Effector memory CD4-positive, alpha-beta T cell (primary cell): ENCODE data around the gene MFSD12.
A peak's percentile ranks its signal among the peaks of the same experiment; 100 is the strongest.

Experiments used
- DNase-seq, 3 donors: peaks; one replicate each; pipeline ENCODE4 v3.0.0-alpha.2; 2020
- H3K27ac ChIP-seq: 2 replicates; pipeline ENCODE4 v1.7.0; 2013; ENCODE audit warnings: mild to moderate bottlenecking, low read length, moderate library complexity; ENCODE audit not compliant: insufficient read depth, poor library complexity, severe bottlenecking
- H3K27me3 ChIP-seq: replicated peaks from 2 replicates; pipeline ENCODE4 v1.7.0; 2013; ENCODE audit warnings: mild to moderate bottlenecking, low read length; ENCODE audit not compliant: insufficient read depth, control insufficient read depth, poor library complexity, severe bottlenecking
- H3K36me3 ChIP-seq: 2 replicates; pipeline ENCODE4 v1.7.0; 2013; ENCODE audit warnings: mild to moderate bottlenecking, low read length, moderate library complexity; ENCODE audit not compliant: control insufficient read depth, insufficient read depth
- H3K4me1 ChIP-seq: 2 replicates; pipeline ENCODE4 v1.7.0; 2013; ENCODE audit warnings: low read length, mild to moderate bottlenecking; ENCODE audit not compliant: control insufficient read depth, insufficient read depth, poor library complexity, severe bottlenecking
- H3K4me3 ChIP-seq: 2 replicates; pipeline ENCODE4 v1.7.0; 2013; ENCODE audit warnings: low read length, low read depth, mild to moderate bottlenecking; ENCODE audit not compliant: insufficient read depth, poor library complexity, severe bottlenecking
- H3K9me3 ChIP-seq: 2 replicates; pipeline ENCODE4 v1.7.0; 2013; ENCODE audit warnings: mild to moderate bottlenecking, low read length, moderate library complexity; ENCODE audit not compliant: control insufficient read depth
- total RNA-seq, 3 donors: gene quantifications; one replicate each; lab custom pipeline; 2026; lab: John Stamatoyannopoulos, UW

Gene MFSD12
- 39.5 to 54.6 (median 53.1) reads per million in 3 donors for total RNA-seq

GRCh38 chr19:3557461-3558248, at the start of gene MFSD12:
MFSD12 (minus strand) TSS chr19:3557586; CDS start chr19:3557403, 183 bp downstream.
- Histone ChIP-seq H3K4me1 (peaks cover 40% of the 10 kb centered on the region), H3K9me3 (no peaks in the 10 kb centered on the region)

GRCh38 chr19:3606690-3607289, 49.4 kb upstream of the MFSD12 start, which contains the start of gene TBXA2R:
TBXA2R (minus strand) TSS chr19:3606875; CDS start chr19:3600634, 6,241 bp downstream.
- peaks cover 13% of the 10 kb centered on the region for H3K36me3 ChIP-seq
- H3K4me3 ChIP-seq, result peak within 1 kb of the TSS; percentile 41
- no peaks in the 10 kb centered on the region for H3K9me3 ChIP-seq
- H3K4me1 ChIP-seq, result peaks cover 26% of the 10 kb centered on the region
- no peaks in the 10 kb centered on the region for H3K27me3 ChIP-seq
- H3K27ac ChIP-seq, result no peak within 1 kb of the TSS
- DNase-seq, result peak in 1 of 3 donors; percentile 20

More at GRCh38 chr19:3557461-3558248, at the start of gene MFSD12:
- Histone ChIP-seq H3K27me3 (no peaks in the 10 kb centered on the region), H3K27ac (peak within 1 kb of the TSS; percentile 64), H3K36me3 (no peaks in the 10 kb centered on the region), H3K4me3 (peak within 1 kb of the TSS; percentile 86)
- peak; percentile 88 to 89 (median 89) for DNase-seq

DNA sequence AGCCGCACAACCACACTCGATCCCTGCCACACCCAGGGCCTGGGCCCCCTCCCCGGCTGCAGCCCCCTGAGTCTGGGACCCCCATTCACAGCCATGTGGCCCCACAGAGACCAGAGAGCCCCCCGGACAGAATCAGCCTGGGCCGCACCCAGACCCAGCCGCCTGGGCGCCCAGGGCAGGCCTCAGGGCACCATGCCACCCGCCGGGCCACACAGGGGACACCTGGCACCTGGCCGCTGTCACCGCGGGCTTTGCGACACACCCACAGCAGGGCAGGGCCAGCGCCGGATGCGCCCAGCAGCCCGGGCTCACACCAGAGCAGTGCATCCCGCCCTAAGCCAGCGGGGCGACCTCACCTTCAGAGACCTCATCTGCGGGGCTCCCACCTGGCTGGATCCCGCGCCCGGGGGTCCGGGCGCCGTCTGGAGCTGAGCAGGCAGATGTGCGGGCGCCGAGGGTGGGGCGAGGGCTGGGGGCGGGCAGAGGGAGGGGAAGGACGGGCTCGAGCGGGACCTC, 48.8 kb upstream of the MFSD12 start:
- peak overlapping the region; percentile 41 for H3K4me3 ChIP-seq
- H3K9me3 ChIP-seq, result no peaks in the 10 kb centered on the region
- peaks cover 9% of the 10 kb centered on the region for H3K36me3 ChIP-seq
- H3K27me3 ChIP-seq, result no peaks in the 10 kb centered on the region
- H3K27ac ChIP-seq, result no peak overlapping the region
- DNase-seq, result peak in 1 of 3 donors; percentile 8
- peaks cover 26% of the 10 kb centered on the region for H3K4me1 ChIP-seq

- H3K4me1 ChIP-seq, result peaks cover 26% of the 10 kb centered on the region
- H3K27ac ChIP-seq, result no peak overlapping the region
- no peaks in the 10 kb centered on the region for H3K9me3 ChIP-seq
- peak overlapping the region; percentile 41 for H3K4me3 ChIP-seq
- no peak for DNase-seq
- H3K27me3 ChIP-seq, result no peaks in the 10 kb centered on the region
- peaks cover 5% of the 10 kb centered on the region for H3K36me3 ChIP-seq
Observed at GRCh38 chr19:3605770-3606169, 48.4 kb upstream of the MFSD12 start.

DNA sequence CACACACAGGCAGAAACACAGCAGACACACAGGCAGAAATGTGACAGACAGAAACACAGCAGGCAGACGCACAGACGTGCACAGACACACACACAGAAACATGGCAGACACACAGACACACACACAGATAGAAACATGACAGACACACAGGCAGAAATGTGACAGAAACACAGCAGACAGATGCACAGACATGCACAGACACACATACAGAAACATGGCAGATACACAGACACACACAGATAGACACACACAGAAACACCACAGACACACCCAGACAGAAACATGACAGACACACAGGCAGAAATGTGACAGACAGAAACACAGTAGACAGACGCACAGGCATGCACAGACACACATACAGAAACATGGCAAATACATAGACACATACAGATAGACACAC, 48.0 kb upstream of the MFSD12 start:
- Histone ChIP-seq H3K9me3 (no peaks in the 10 kb centered on the region), H3K4me3 (no peak overlapping the region), H3K27me3 (no peaks in the 10 kb centered on the region), H3K27ac (no peak overlapping the region), H3K36me3 (peaks cover under 1% of the 10 kb centered on the region), H3K4me1 (peaks cover 26% of the 10 kb centered on the region)
- no peak for DNase-seq

- H3K4me1 ChIP-seq, result peaks cover 26% of the 10 kb centered on the region
- DNase-seq, result no peak
- no peak overlapping the region for H3K4me3 ChIP-seq
- H3K9me3 ChIP-seq, result no peaks in the 10 kb centered on the region
- H3K27ac ChIP-seq, result no peak overlapping the region
- H3K36me3 ChIP-seq, result no peaks in the 10 kb centered on the region
- H3K27me3 ChIP-seq, result no peaks in the 10 kb centered on the region
Observed at GRCh38 chr19:3604987-3605343, 47.6 kb upstream of the MFSD12 start.

- no peak overlapping the region for H3K27ac ChIP-seq
Observed at GRCh38 chr19:3604227-3604986, 47.0 kb upstream of the MFSD12 start.

GRCh38 chr19:3603121-3603811, 45.9 kb upstream of the MFSD12 start:
- Histone ChIP-seq H3K4me1 (peaks cover 26% of the 10 kb centered on the region), H3K27ac (no peak overlapping the region), H3K27me3 (no peaks in the 10 kb centered on the region), H3K9me3 (no peaks in the 10 kb centered on the region), H3K4me3 (no peak overlapping the region), H3K36me3 (no peaks in the 10 kb centered on the region)
- no peak for DNase-seq

More at GRCh38 chr19:3604227-3604986, 47.0 kb upstream of the MFSD12 start:
- Histone ChIP-seq H3K4me3 (no peak overlapping the region), H3K36me3 (no peaks in the 10 kb centered on the region), H3K27me3 (no peaks in the 10 kb centered on the region), H3K4me1 (peaks cover 26% of the 10 kb centered on the region), H3K9me3 (no peaks in the 10 kb centered on the region)
- no peak for DNase-seq

GRCh38 chr19:3601021-3601420, 43.6 kb upstream of the MFSD12 start:
- no peaks in the 10 kb centered on the region for H3K27me3 ChIP-seq
- no peak overlapping the region for H3K27ac ChIP-seq
- no peak overlapping the region for H3K4me3 ChIP-seq
- peaks cover 16% of the 10 kb centered on the region for H3K4me1 ChIP-seq
- no peaks in the 10 kb centered on the region for H3K36me3 ChIP-seq
- no peaks in the 10 kb centered on the region for H3K9me3 ChIP-seq
- DNase-seq, result no peak
